Neutrophil (primary cell): ENCODE measurements around the gene APBA3.
A peak's percentile ranks its signal among the peaks of the same experiment; 100 is the strongest.
"Not testable (repeated sequence)": the region's sequence is repeated elsewhere in the genome, so short reads cannot be mapped to it uniquely, and the experiment has no call there.

ENCODE experiments used
- H3K27ac ChIP-seq: fragments of 200-600 bp; sonication (generic); 2 replicates; pipeline ENCODE4 v1.5.1; 2016; ENCODE audit warnings: mild to moderate bottlenecking, moderate library complexity
- H3K27me3 ChIP-seq: fragments of 200-600 bp; sonication (generic); 2 replicates; pipeline ENCODE4 v1.6.0; 2016; ENCODE audit warnings: mild to moderate bottlenecking
- H3K36me3 ChIP-seq: fragments of 200-600 bp; sonication (generic); 2 replicates; pipeline ENCODE4 v1.5.1; 2017
- H3K4me1 ChIP-seq, 2 experiments: fragments of 200-600 bp in 1 of 2; sonication (generic) in 1 of 2; 1 replicate in 1 of 2; 2 replicates in 1 of 2; pipeline versions ENCODE4 v1.5.1 to v1.6.1; 2013 to 2016; ENCODE audit warnings: low read depth in 1 of 2, low read length in 1 of 2, mild to moderate bottlenecking in 1 of 2, moderate library complexity in 1 of 2; ENCODE audit not compliant: control insufficient read depth in 1 of 2, insufficient read depth in 1 of 2
- H3K4me3 ChIP-seq, 2 experiments: fragments of 200-600 bp in 1 of 2; sonication (generic) in 1 of 2; 1 replicate in 1 of 2; 2 replicates in 1 of 2; pipeline ENCODE4 v1.5.1; 2013 to 2016; ENCODE audit warnings: low read depth in 1 of 2, low read length in 1 of 2, mild to moderate bottlenecking in 1 of 2, moderate library complexity in 1 of 2
- H3K9me3 ChIP-seq: fragments of 200-600 bp; sonication (generic); 2 replicates; pipeline ENCODE4 v1.5.1; 2016
- CTCF ChIP-seq: fragments of 200-600 bp; sonication (generic); IDR thresholded peaks from 2 replicates; pipeline ENCODE4 v1.5.1; 2016; ENCODE audit warnings: antibody characterized with exemption

APBA3 gene

GRCh38 chr19:3762501-3763459, 1.3 kb upstream of the APBA3 start, which contains the start of gene MRPL54:
MRPL54 (plus strand) TSS chr19:3762682; CDS start chr19:3762701, 19 bp downstream.
- Histone ChIP-seq H3K27ac (peak within 1 kb of the TSS; percentile 98), H3K27me3 (no peaks in the 10 kb centered on the region), H3K4me3 (peak within 1 kb of the TSS; percentile 83 to 88), H3K4me1 (peaks cover 27 to 36% of the 10 kb centered on the region in 2 experiments), H3K9me3 (no peaks in the 10 kb centered on the region), H3K36me3 (peaks cover 31% of the 10 kb centered on the region)
- TF ChIP-seq CTCF, result peak; percentile 52

DNA sequence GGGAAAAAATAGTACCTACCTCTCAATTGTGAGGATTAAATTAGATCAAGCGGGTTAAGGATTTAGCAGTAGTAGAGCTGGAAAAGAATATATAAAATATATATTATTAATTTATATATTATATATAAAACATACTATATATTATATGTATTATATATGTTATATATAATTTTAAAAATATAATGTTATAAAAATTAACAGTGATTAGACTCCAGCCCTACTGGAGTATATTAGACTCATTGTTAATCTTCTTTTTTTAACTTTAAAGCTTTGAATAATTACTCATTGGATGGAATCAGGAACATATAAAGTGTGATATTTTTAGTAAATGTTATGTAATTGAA, 610 bp upstream of the APBA3 start:
- H3K27ac ChIP-seq, result peak overlapping the region; percentile 98
- peaks cover 27 to 36% of the 10 kb centered on the region in 2 experiments for H3K4me1 ChIP-seq
- H3K4me3 ChIP-seq, result peak overlapping the region; percentile 83 to 88
- H3K27me3 ChIP-seq, result no peaks in the 10 kb centered on the region
- no peaks in the 10 kb centered on the region for H3K9me3 ChIP-seq
- TF ChIP-seq CTCF, result no peak
- peaks cover 32% of the 10 kb centered on the region for H3K36me3 ChIP-seq

DNA sequence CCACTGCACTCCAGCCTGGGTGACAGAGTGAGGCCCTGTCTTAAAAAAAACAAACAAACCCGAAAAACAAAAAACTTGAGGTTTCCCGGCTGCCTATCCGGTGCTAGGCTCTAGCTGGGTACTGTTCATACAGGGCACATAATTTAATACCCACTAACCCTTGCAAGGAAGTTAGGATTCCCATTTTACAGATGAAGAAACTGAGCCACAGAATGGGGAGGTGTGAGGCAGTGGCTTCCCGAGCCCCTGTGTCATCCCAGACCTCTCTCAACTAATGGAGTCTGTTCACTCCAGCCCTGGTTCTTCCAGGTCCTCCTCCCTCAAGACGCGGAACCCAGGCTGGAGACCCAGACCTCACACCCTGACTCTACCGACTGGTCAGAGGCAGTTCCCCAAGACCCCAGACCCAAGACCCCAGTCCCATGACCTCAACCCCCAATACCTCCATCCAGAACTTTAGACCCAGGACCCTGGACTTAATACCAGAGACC, 576 bp downstream of the APBA3 start:
- peaks cover 30% of the 10 kb centered on the region for H3K36me3 ChIP-seq
- no peaks in the 10 kb centered on the region for H3K9me3 ChIP-seq
- no peaks in the 10 kb centered on the region for H3K27me3 ChIP-seq
- H3K4me1 ChIP-seq, result peaks cover 22 to 28% of the 10 kb centered on the region in 2 experiments
- peak overlapping the region; percentile 98 for H3K27ac ChIP-seq
- TF ChIP-seq CTCF, result no peak
- peak overlapping the region; percentile 83 to 88 for H3K4me3 ChIP-seq

DNA sequence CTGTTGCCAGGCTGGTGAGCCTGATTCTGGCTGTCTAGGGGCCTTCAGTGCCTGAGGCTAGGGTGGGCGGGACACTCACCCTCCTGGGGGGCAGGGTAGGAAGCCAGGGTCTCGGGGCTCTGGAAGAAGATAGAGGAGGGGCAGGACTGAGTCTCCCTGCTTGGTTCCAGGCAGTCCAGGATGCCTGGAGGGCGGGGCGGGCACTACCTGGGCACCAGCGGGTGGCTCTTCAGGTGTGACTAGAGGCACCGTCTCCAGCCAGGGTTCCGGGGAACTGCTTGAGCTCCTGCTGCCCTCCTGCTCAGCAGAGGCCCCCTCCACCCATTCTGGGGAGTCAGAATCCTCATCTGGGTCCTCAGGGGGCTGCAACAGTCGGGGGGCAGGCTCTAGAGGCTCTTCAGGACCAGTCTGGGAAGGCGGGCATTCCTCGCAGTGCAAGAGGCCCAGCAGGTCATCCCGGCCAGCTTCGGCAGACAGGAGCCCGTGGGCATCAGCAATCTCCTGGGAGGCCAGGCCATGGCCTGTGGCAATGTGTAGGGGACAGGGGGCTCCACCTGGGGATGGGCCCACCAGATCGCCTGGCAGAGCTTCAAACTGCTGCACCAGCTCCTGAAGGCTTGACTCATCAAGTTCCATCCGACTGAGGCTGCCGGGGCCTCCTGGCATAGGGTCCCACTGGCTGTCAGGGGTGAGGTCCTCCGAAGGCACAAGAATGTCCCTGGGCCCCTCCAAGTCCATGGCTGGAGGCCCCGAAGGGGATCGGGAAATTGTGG, 1.8 kb downstream of the APBA3 start:
- H3K27ac ChIP-seq, result no peak overlapping the region
- H3K4me1 ChIP-seq, result peaks cover 22 to 28% of the 10 kb centered on the region in 2 experiments
- H3K9me3 ChIP-seq, result no peaks in the 10 kb centered on the region
- no peaks in the 10 kb centered on the region for H3K27me3 ChIP-seq
- no peak for TF ChIP-seq CTCF
- no peak overlapping the region for H3K4me3 ChIP-seq
- peaks cover 30% of the 10 kb centered on the region for H3K36me3 ChIP-seq

- not testable (repeated sequence) for H3K4me3 ChIP-seq, H3K9me3 ChIP-seq, H3K27ac ChIP-seq, H3K27me3 ChIP-seq
- Histone ChIP-seq H3K36me3 (peaks cover 42% of the 10 kb centered on the region), H3K4me1 (peaks cover 19 to 23% of the 10 kb centered on the region in 2 experiments)
These were observed 3.2 kb downstream of the APBA3 start for GRCh38 chr19:3758297-3758696.

DNA sequence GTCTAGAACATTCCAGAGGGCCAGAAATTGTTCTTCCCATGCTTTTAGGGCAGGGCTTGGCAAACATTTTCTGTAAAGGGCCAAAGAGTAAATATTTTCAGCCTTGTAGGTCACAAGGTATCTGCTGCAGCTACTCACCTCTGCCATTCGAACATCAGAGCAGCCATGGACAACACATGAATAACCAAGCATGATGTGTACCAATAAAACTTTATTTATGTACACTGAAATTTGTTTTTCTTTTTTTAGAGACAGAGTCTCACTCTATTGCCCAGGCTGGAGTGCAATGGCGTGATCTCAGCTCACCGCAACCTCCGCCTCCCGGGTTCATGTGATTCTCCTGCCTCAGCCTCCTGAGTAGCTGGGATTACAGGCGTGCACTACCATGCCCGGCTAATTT, 3.8 kb downstream of the APBA3 start:
- H3K4me3 ChIP-seq, H3K9me3 ChIP-seq, H3K27me3 ChIP-seq, H3K27ac ChIP-seq: not testable (repeated sequence)
- Histone ChIP-seq H3K36me3 (peaks cover 48% of the 10 kb centered on the region), H3K4me1 (peaks cover 14 to 18% of the 10 kb centered on the region in 2 experiments)
